SK-N-SH (cell line): ENCODE data around the gene STK36. TPM values are rescaled to one million over a fixed set of nuclear protein-coding genes. Genes with fewer than 3 reads are reported as not detected.
A peak's percentile ranks its signal among the peaks of the same experiment; 100 is the strongest.

Experiments
- CTCF ChIA-PET: fragments of 300-600, 350-600 bp; formaldehyde crosslinking; extraction: SDS; loops from one replicate; lab custom pipeline; 2021; lab: Yijun Ruan, JAX
- POLR2A ChIA-PET: fragments of 350-600 bp; sonication (Branson Sonifier 250); formaldehyde crosslinking; extraction: SDS; loops from one replicate; lab custom pipeline; 2020; ENCODE audit warnings: antibody characterized with exemption, inconsistent platforms; lab: Yijun Ruan, JAX
- DNase-seq: peaks from one replicate; pipeline ENCODE4 v3.0.0; 2012
- H2AFZ ChIP-seq: fragments of 200-600 bp; sonication (generic); 2 replicates; pipeline ENCODE4 v1.8.1; 2016; ENCODE audit warnings: antibody characterized with exemption, mild to moderate bottlenecking, low read depth
- H3F3A ChIP-seq: fragments of 200-600 bp; sonication (generic); replicated peaks from 2 replicates; pipeline ENCODE3; 2016; ENCODE audit warnings: antibody characterized with exemption, mild to moderate bottlenecking; ENCODE audit not compliant: insufficient read depth
- H3K27ac ChIP-seq, 2 experiments: fragments of 200-500 bp in 1 of 2; fragments of 200-600 bp in 1 of 2; sonication (Bioruptor generic) in 1 of 2; sonication (generic), shearing (Covaris generic) in 1 of 2; 2 replicates each; pipeline versions ENCODE4 v1.5.1 to v1.6.1; 2014 to 2016; ENCODE audit warnings: low read depth in 2 of 2, inconsistent platforms in 1 of 2, low read length in 1 of 2, mild to moderate bottlenecking in 1 of 2, mixed read lengths in 1 of 2
- H3K27me3 ChIP-seq: fragments of 200-600 bp; sonication (generic), shearing (Covaris generic); 2 replicates; pipeline ENCODE4 v1.6.1; 2016; ENCODE audit warnings: mixed run types; ENCODE audit not compliant: insufficient read depth
- H3K36me3 ChIP-seq, 2 experiments: fragments of 200-500 bp in 1 of 2; fragments of 200-600 bp in 1 of 2; sonication (Bioruptor generic) in 1 of 2; sonication (generic) in 1 of 2; replicated peaks in 1 of 2; 2 replicates each; pipeline versions ENCODE3 to v1.5.1; 2014 to 2016; ENCODE audit warnings: low read length in 1 of 2, mild to moderate bottlenecking in 1 of 2; ENCODE audit not compliant: insufficient read depth in 2 of 2, control insufficient read depth in 1 of 2
- H3K4me1 ChIP-seq, 2 experiments: fragments of 200-500 bp in 1 of 2; fragments of 200-600 bp in 1 of 2; sonication (Bioruptor generic) in 1 of 2; sonication (generic), shearing (Covaris generic) in 1 of 2; 2 replicates each; pipeline versions ENCODE4 v1.5.1 to v1.6.1; 2014 to 2016; ENCODE audit warnings: low read depth in 1 of 2, low read length in 1 of 2, mixed run types in 1 of 2; ENCODE audit not compliant: insufficient read depth in 2 of 2, control insufficient read depth in 1 of 2
- H3K4me2 ChIP-seq: fragments of 200-600 bp; sonication (generic), shearing (Covaris generic); 2 replicates; pipeline ENCODE4 v1.6.1; 2017; ENCODE audit warnings: mixed run types
- H3K4me3 ChIP-seq, 2 experiments: fragments of 200-500 bp in 1 of 2; fragments of 200-600 bp in 1 of 2; sonication (Bioruptor generic) in 1 of 2; sonication (generic), shearing (Covaris generic) in 1 of 2; 2 replicates each; pipeline versions ENCODE4 v1.5.1 to v1.8.1; 2014 to 2016; ENCODE audit warnings: low read depth in 2 of 2, inconsistent platforms in 1 of 2, low read length in 1 of 2, mild to moderate bottlenecking in 1 of 2, mixed read lengths in 1 of 2, moderate library complexity in 1 of 2
- H3K79me2 ChIP-seq: fragments of 200-600 bp; sonication (generic); 2 replicates; pipeline ENCODE4 v1.8.1; 2017; ENCODE audit warnings: mild to moderate bottlenecking; ENCODE audit not compliant: insufficient read depth
- H3K9ac ChIP-seq: fragments of 200-600 bp; sonication (generic); 2 replicates; pipeline ENCODE4 v1.6.1; 2017; ENCODE audit warnings: mixed run types
- H3K9me2 ChIP-seq: fragments of 200-600 bp; sonication (generic); 2 replicates; pipeline ENCODE4 v1.6.1; 2017; ENCODE audit warnings: mixed run types
- H3K9me3 ChIP-seq: fragments of 200-600 bp; sonication (generic); 2 replicates; pipeline ENCODE4 v1.6.1; 2017; ENCODE audit warnings: mixed run types, mild to moderate bottlenecking, moderate library complexity
- H4K20me1 ChIP-seq: fragments of 200-600 bp; sonication (generic); 2 replicates; pipeline ENCODE4 v1.6.1; 2017; ENCODE audit warnings: mild to moderate bottlenecking, mixed run types; ENCODE audit not compliant: insufficient read depth
- EP300 ChIP-seq, 2 experiments: IDR thresholded peaks; 2 replicates each; pipeline versions ENCODE4 v1.4.0 to v1.6.1; 2012; ENCODE audit warnings: borderline replicate concordance in 1 of 2, low read depth in 1 of 2, low read length in 1 of 2
- FOXJ3 ChIP-seq: sonication (generic); formaldehyde crosslinking; IDR thresholded peaks from 2 replicates; pipeline ENCODE4 v1.5.1; 2020; ENCODE audit warnings: mild to moderate bottlenecking, missing genetic modification reagents
- JUND ChIP-seq: IDR thresholded peaks from 2 replicates; pipeline ENCODE4 v1.4.0; 2012
- MEF2A ChIP-seq: IDR thresholded peaks from 2 replicates; pipeline ENCODE4 v1.4.0; 2012; ENCODE audit warnings: low read depth, borderline replicate concordance
- MXI1 ChIP-seq: IDR thresholded peaks from 2 replicates; pipeline ENCODE4 v1.6.1; 2012; ENCODE audit warnings: mild to moderate bottlenecking, low read depth, low read length, improper control_type of control experiment
- NFIC ChIP-seq: IDR thresholded peaks from 2 replicates; pipeline ENCODE4 v1.4.0; 2012; ENCODE audit warnings: borderline replicate concordance
- NRF1 ChIP-seq: IDR thresholded peaks from 2 replicates; pipeline ENCODE4 v1.6.1; 2012; ENCODE audit warnings: low read depth, mild to moderate bottlenecking, low read length
- RAD21 ChIP-seq: IDR thresholded peaks from 2 replicates; pipeline ENCODE4 v1.6.1; 2012; ENCODE audit warnings: mild to moderate bottlenecking, low read length
- RFX5 ChIP-seq: IDR thresholded peaks from 2 replicates; pipeline ENCODE4 v1.6.1; 2012; ENCODE audit warnings: mild to moderate bottlenecking, improper control_type of control experiment, low read length
- RXRA ChIP-seq: IDR thresholded peaks from 2 replicates; pipeline ENCODE4 v1.4.0; 2012; ENCODE audit warnings: low read depth, mild to moderate bottlenecking, borderline replicate concordance
- SIN3A ChIP-seq: IDR thresholded peaks from 2 replicates; pipeline ENCODE4 v1.6.1; 2012; ENCODE audit warnings: low read depth, mild to moderate bottlenecking, low read length, moderate library complexity, borderline replicate concordance
- SMC3 ChIP-seq: IDR thresholded peaks from 2 replicates; pipeline ENCODE4 v1.6.1; 2012; ENCODE audit warnings: low read depth, low read length, improper control_type of control experiment
- TAF1 ChIP-seq: IDR thresholded peaks from 2 replicates; pipeline ENCODE4 v1.6.1; 2012; ENCODE audit warnings: low read depth, mild to moderate bottlenecking, low read length, moderate library complexity, borderline replicate concordance
- USF1 ChIP-seq: IDR thresholded peaks from 2 replicates; pipeline ENCODE4 v1.4.0; 2012; ENCODE audit warnings: low read depth, borderline replicate concordance
- YY1 ChIP-seq: IDR thresholded peaks from 2 replicates; pipeline ENCODE4 v1.4.0; 2012; ENCODE audit warnings: low read depth, mild to moderate bottlenecking
- WGBS: methylation state at CpG from one replicate; pipeline ENCODE4 v1.1.6; 2017; ENCODE audit warnings: low lambda C conversion rate; 5-methylcytosine and 5-hydroxymethylcytosine counted together
- polyA plus RNA-seq, 3 experiments: library from polyadenylated mRNA; depleted of rRNA; stranded (reverse); fragments of >200 nt; gene quantifications; 2 replicates each; pipeline ENCODE4 v1.2.3, GENCODE V29; 2012
- TF ChIP-seq, protein P1 (sequence below): fragments of 200-600 bp; sonication (generic); IDR thresholded peaks from 2 replicates; pipeline ENCODE4 v1.6.1; 2017; ENCODE audit warnings: antibody characterized with exemption, mild to moderate bottlenecking, moderate library complexity
- TF ChIP-seq, protein P2 (sequence below): fragments of 150-350 bp; IDR thresholded peaks from 2 replicates; pipeline ENCODE4 v1.6.1; 2016; ENCODE audit warnings: mild to moderate bottlenecking, low read depth, low read length
- TF ChIP-seq, protein P3 (sequence below): IDR thresholded peaks from 2 replicates; pipeline ENCODE4 v1.4.0; 2012; ENCODE audit warnings: low read depth, borderline replicate concordance
- TF ChIP-seq, protein P4 (sequence below): IDR thresholded peaks from 2 replicates; pipeline ENCODE4 v1.4.0; 2012; ENCODE audit warnings: low read depth

STK36 gene
- polyA plus RNA-seq, 1 of the 3 experiments (the other 2 are of a cell fraction) = 53.5 TPM

- POLR2A ChIA-PET = interaction anchor here (0.7 to 1.0 kb wide), 2 partner anchors 36 to 102 kb away, joined by 3 to 4 read pairs; no protein-coding TSS in a partner anchor
- H3K9me2 ChIP-seq = no peaks in the 10 kb centered on the region
- no peak for DNase-seq
- no peak overlapping the region for H3K27ac ChIP-seq
- peaks cover 38% of the 10 kb centered on the region for H3K79me2 ChIP-seq
- H3K36me3 ChIP-seq = peaks cover 0 to 7% of the 10 kb centered on the region in 2 experiments
- H3F3A ChIP-seq = peaks cover 5% of the 10 kb centered on the region
- CTCF ChIA-PET = interaction anchor here (0.6 to 2.6 kb wide), 27 partner anchors 8 to 429 kb away, joined by 3 to 31 read pairs (median 4); partner anchors contain the start of genes BCS1L, RNF25, STK36 and ZNF142
- TF ChIP-seq YY1 = no peak
- TF ChIP-seq MEF2A = no peak
- no peak for TF ChIP-seq NFIC
- TF ChIP-seq, protein P1, sequence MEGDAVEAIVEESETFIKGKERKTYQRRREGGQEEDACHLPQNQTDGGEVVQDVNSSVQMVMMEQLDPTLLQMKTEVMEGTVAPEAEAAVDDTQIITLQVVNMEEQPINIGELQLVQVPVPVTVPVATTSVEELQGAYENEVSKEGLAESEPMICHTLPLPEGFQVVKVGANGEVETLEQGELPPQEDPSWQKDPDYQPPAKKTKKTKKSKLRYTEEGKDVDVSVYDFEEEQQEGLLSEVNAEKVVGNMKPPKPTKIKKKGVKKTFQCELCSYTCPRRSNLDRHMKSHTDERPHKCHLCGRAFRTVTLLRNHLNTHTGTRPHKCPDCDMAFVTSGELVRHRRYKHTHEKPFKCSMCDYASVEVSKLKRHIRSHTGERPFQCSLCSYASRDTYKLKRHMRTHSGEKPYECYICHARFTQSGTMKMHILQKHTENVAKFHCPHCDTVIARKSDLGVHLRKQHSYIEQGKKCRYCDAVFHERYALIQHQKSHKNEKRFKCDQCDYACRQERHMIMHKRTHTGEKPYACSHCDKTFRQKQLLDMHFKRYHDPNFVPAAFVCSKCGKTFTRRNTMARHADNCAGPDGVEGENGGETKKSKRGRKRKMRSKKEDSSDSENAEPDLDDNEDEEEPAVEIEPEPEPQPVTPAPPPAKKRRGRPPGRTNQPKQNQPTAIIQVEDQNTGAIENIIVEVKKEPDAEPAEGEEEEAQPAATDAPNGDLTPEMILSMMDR = no peak
- no peak for TF ChIP-seq RFX5
- TF ChIP-seq TAF1 = no peak
- TF ChIP-seq NRF1 = no peak
- TF ChIP-seq, protein P2, sequence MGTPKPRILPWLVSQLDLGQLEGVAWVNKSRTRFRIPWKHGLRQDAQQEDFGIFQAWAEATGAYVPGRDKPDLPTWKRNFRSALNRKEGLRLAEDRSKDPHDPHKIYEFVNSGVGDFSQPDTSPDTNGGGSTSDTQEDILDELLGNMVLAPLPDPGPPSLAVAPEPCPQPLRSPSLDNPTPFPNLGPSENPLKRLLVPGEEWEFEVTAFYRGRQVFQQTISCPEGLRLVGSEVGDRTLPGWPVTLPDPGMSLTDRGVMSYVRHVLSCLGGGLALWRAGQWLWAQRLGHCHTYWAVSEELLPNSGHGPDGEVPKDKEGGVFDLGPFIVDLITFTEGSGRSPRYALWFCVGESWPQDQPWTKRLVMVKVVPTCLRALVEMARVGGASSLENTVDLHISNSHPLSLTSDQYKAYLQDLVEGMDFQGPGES = no peak
- TF ChIP-seq SMC3 = no peak
- TF ChIP-seq, all 33 proteins: peak for 0
- Histone ChIP-seq H3K4me1 (peaks cover 0 to 11% of the 10 kb centered on the region in 2 experiments; a peak in 1 of 4 replicates), H4K20me1 (peaks cover 3% of the 10 kb centered on the region; the same call in 1 of the 2 replicates), H3K9me3 (no peaks in the 10 kb centered on the region), H3K27me3 (no peaks in the 10 kb centered on the region), H3K9ac (no peak overlapping the region), H3K4me2 (peak overlapping the region; percentile 56), H2AFZ (peak overlapping the region; percentile 95), H3K4me3 (peak overlapping the region; percentile 74 to 81; a peak in 3 of 4 replicates)
- 69% methylated on average over 14 of the region's 14 CpGs for WGBS
Measured at GRCh38 chr2:218710334-218710686, 38.4 kb downstream of the STK36 start.

DNA sequence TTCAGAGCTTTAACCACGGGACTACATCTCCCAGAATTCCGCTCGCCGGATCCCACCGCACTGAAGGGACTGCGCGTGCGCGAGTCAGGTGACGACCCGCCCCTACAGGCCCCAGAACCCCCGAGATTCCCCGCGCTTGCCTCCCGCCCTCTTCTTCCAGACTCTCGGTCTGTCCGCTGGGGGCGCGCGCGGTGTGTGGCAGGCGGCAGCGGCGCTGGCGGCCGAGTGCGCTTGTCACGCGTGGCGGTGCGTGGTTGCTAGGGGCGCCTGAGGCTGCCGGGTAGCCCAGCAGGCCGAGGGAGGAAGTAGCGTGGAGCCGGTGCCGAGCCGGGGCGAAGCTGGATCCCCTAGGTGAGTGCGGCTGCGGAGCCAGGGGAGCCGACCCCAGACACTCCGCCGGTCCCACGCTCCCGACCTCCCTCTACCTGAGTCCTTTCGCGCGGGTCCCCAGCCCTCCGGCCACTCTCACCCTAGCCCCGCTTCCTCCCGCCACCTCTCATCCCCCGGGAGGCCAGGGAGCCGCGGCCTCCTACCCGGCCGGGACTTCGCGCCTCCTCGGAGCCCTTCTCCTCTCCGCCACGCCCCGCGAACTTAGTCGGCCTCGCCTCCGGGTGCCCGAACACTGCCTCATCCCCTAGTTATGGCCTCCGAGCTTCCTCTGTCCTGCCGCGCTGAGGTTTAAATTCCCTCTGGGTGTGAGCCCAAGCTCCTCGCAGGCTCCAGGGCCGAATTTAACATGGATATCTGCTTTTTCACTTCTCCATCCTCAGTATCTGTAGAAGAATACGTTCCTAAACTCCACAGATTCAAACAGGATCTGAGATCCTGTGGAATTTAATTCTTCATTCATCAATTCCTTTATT, 39.0 kb downstream of the STK36 start, which contains the start of gene TTLL4:
TTLL4 (plus strand) TSS at position 149 of the 863 bp plus-strand sequence. CDS start 26,842 bp downstream, outside the sequence.
- ChIA-PET POLR2A (interaction anchor here (0.7 to 1.0 kb wide), 2 partner anchors 37 to 102 kb away, joined by 3 to 4 read pairs; no protein-coding TSS in a partner anchor), CTCF (interaction anchor here (0.6 to 2.6 kb wide), 36 partner anchors 9 to 429 kb away, joined by 3 to 31 read pairs (median 4); partner anchors contain the start of genes BCS1L, PRKAG3, RNF25 and STK36)
- Histone ChIP-seq H3F3A (peaks cover 5% of the 10 kb centered on the region), H3K9me2 (no peaks in the 10 kb centered on the region), H3K36me3 (peaks cover 0 to 10% of the 10 kb centered on the region in 2 experiments), H3K79me2 (peaks cover 44% of the 10 kb centered on the region), H4K20me1 (peaks cover 6% of the 10 kb centered on the region; the same call in 1 of the 2 replicates), H3K4me3 (peak within 1 kb of the TSS; percentile 74 to 81), H3K27me3 (no peaks in the 10 kb centered on the region), H3K4me1 (peaks cover 0 to 11% of the 10 kb centered on the region in 2 experiments; a peak in 1 of 4 replicates), H3K9ac (peak within 1 kb of the TSS; percentile 79), H3K4me2 (peak within 1 kb of the TSS; percentile 78), H2AFZ (peak within 1 kb of the TSS; percentile 95), H3K27ac (peak within 1 kb of the TSS; percentile 74 to 79), H3K9me3 (no peaks in the 10 kb centered on the region)
- WGBS = under 1% methylated on average over 35 of the region's 74 CpGs
- peak; percentile 99 for DNase-seq
- TF ChIP-seq FOXJ3 (CRISPR knock-in tag) (no peak), EP300 (IDR thresholded peaks at IDR 0.05; ENCODE audit: borderline replicate concordance in 1 of 2, low read depth in 1 of 2, low read length in 1 of 2) (no peak), JUND (no peak), SMC3 (0 out of 2 replicates have a peak, but pooled peaks have one; percentile 35), USF1 (peak; percentile 81), RXRA (no peak), TAF1 (peak; percentile 51), RAD21 (peak; percentile 59), MXI1 (peak; percentile 90), SIN3A (peak; percentile 85; the same call in 1 of the 2 replicates)
- TF ChIP-seq, protein P3, sequence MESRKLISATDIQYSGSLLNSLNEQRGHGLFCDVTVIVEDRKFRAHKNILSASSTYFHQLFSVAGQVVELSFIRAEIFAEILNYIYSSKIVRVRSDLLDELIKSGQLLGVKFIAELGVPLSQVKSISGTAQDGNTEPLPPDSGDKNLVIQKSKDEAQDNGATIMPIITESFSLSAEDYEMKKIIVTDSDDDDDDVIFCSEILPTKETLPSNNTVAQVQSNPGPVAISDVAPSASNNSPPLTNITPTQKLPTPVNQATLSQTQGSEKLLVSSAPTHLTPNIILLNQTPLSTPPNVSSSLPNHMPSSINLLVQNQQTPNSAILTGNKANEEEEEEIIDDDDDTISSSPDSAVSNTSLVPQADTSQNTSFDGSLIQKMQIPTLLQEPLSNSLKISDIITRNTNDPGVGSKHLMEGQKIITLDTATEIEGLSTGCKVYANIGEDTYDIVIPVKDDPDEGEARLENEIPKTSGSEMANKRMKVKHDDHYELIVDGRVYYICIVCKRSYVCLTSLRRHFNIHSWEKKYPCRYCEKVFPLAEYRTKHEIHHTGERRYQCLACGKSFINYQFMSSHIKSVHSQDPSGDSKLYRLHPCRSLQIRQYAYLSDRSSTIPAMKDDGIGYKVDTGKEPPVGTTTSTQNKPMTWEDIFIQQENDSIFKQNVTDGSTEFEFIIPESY = no peak
- TF ChIP-seq, protein P4, sequence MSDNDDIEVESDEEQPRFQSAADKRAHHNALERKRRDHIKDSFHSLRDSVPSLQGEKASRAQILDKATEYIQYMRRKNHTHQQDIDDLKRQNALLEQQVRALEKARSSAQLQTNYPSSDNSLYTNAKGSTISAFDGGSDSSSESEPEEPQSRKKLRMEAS = peak; percentile 67; the same call in 1 of the 2 replicates
